Epithelial cell of proximal tubule (primary cell): ENCODE measurements around the gene AGFG1. TPM values are rescaled to one million over a fixed set of nuclear protein-coding genes. Genes with fewer than 3 reads are reported as not detected.

Source experiments
- DNase-seq: peaks from one replicate; pipeline ENCODE4 v3.0.0-alpha.2; 2011; ENCODE audit warnings: low read depth
- H3K4me3 ChIP-seq: 2 replicates; pipeline ENCODE4 v1.5.1; 2011; ENCODE audit warnings: low read depth, mild to moderate bottlenecking, low read length
- CTCF ChIP-seq: conservative IDR thresholded peaks from 2 replicates; pipeline ENCODE4 v1.5.1; 2012; ENCODE audit warnings: low read depth, mild to moderate bottlenecking, low read length
- total RNA-seq: library from RNA; depleted of rRNA; stranded (reverse); fragments of >200 nt; gene quantifications from 2 replicates; pipeline ENCODE4 v1.2.3, GENCODE V29; 2015

AGFG1 gene
- total RNA-seq, 1 donor from 2014 or later: 75.8 TPM

GRCh38 chr2:227562581-227562980, 90.6 kb downstream of the AGFG1 start:
- DNase-seq: no peak
- no peak for TF ChIP-seq CTCF
- H3K4me3 ChIP-seq: no peak overlapping the region

GRCh38 chr2:227565080-227565479, 93.1 kb downstream of the AGFG1 start:
- DNase-seq: no peak
- TF ChIP-seq CTCF: no peak
- no peak overlapping the region for H3K4me3 ChIP-seq

- H3K4me3 ChIP-seq: no peak overlapping the region
- no peak for DNase-seq
- no peak for TF ChIP-seq CTCF
These were observed 94.1 kb downstream of the AGFG1 start for GRCh38 chr2:227566012-227566411.

- TF ChIP-seq CTCF: no peak
- H3K4me3 ChIP-seq: no peak overlapping the region
- DNase-seq: no peak
These were observed 96.9 kb downstream of the AGFG1 start for GRCh38 chr2:227568852-227569169.

GRCh38 chr2:227570615-227571014, 98.7 kb downstream of the AGFG1 start:
- no peak for DNase-seq
- TF ChIP-seq CTCF: no peak
- H3K4me3 ChIP-seq: no peak overlapping the region

- no peak for DNase-seq
- no peak overlapping the region for H3K4me3 ChIP-seq
- no peak for TF ChIP-seq CTCF
These were observed 104.2 kb downstream of the AGFG1 start for GRCh38 chr2:227576110-227576509.

GRCh38 chr2:227576812-227577211, 104.9 kb downstream of the AGFG1 start:
- DNase-seq: no peak
- TF ChIP-seq CTCF: no peak
- H3K4me3 ChIP-seq: no peak overlapping the region
